GM08714 (cell line): Measurements from ENCODE around the gene OR1E2.
"Not testable (repeated sequence)": the region's sequence is repeated elsewhere in the genome, so short reads cannot be mapped to it uniquely, and the experiment has no call there.

Source experiments
- H3K4me3 ChIP-seq: fragments of 200-500 bp; sonication (Bioruptor generic); 2 replicates; pipeline ENCODE4 v1.5.1; 2014; ENCODE audit warnings: mild to moderate bottlenecking, low read length, inconsistent platforms
- ZNF274 ChIP-seq: IDR thresholded peaks from 2 replicates; pipeline ENCODE4 v1.6.1; 2012; ENCODE audit warnings: mild to moderate bottlenecking, low read depth, low read length

Gene OR1E2

GRCh38 chr17:3433741-3434140 lies at the start of gene OR1E2:
Gene OR1E2, minus strand, starts transcription at chr17:3433841. Its CDS starts 0 bp downstream, at chr17:3433841.
- no peak within 1 kb of the TSS for H3K4me3 ChIP-seq
- no peak for TF ChIP-seq ZNF274

GRCh38 chr17:3482852-3483251 lies 49.2 kb upstream of the OR1E2 start:
- TF ChIP-seq ZNF274, result no peak
- no peak overlapping the region for H3K4me3 ChIP-seq

GRCh38 chr17:3479988-3480387 lies 46.3 kb upstream of the OR1E2 start:
- no peak overlapping the region for H3K4me3 ChIP-seq
- no peak for TF ChIP-seq ZNF274

GRCh38 chr17:3475812-3476610 lies 42.4 kb upstream of the OR1E2 start, which contains the start of gene ASPA:
Gene ASPA, plus strand, starts transcription at chr17:3475997. Its CDS starts 163 bp downstream, at chr17:3476160.
- no peak for TF ChIP-seq ZNF274
- H3K4me3 ChIP-seq, result no peak within 1 kb of the TSS

GRCh38 chr17:3475251-3475685 lies 41.6 kb upstream of the OR1E2 start:
- no peak overlapping the region for H3K4me3 ChIP-seq
- no peak for TF ChIP-seq ZNF274

- H3K4me3 ChIP-seq, result no peak overlapping the region
- no peak for TF ChIP-seq ZNF274
These were observed 40.6 kb upstream of the OR1E2 start for GRCh38 chr17:3474212-3474611.

- no peak for TF ChIP-seq ZNF274
These were observed 38.5 kb upstream of the OR1E2 start for GRCh38 chr17:3472137-3472536.

GRCh38 chr17:3471599-3471998 lies 38.0 kb upstream of the OR1E2 start, which contains the start of gene SPATA22:
Gene SPATA22, minus strand, starts transcription at chr17:3471819. Its CDS starts 2,494 bp downstream, at chr17:3469325.
- H3K4me3 ChIP-seq, result no peak within 1 kb of the TSS
- no peak for TF ChIP-seq ZNF274

More at GRCh38 chr17:3472137-3472536, 38.5 kb upstream of the OR1E2 start:
- no peak overlapping the region for H3K4me3 ChIP-seq

- TF ChIP-seq ZNF274, result no peak
These were observed 35.9 kb upstream of the OR1E2 start for GRCh38 chr17:3469529-3469928.

GRCh38 chr17:3466355-3466754 lies 32.7 kb upstream of the OR1E2 start:
- H3K4me3 ChIP-seq, result not testable (repeated sequence)

More at GRCh38 chr17:3469529-3469928, 35.9 kb upstream of the OR1E2 start:
- H3K4me3 ChIP-seq, result no peak overlapping the region

- no peak overlapping the region for H3K4me3 ChIP-seq
- no peak for TF ChIP-seq ZNF274
These were observed 14.5 kb upstream of the OR1E2 start for GRCh38 chr17:3448059-3448665.

- H3K4me3 ChIP-seq, result no peak overlapping the region
- no peak for TF ChIP-seq ZNF274
These were observed 14.0 kb upstream of the OR1E2 start for GRCh38 chr17:3447625-3448024.

GRCh38 chr17:3440451-3440850 lies 6.8 kb upstream of the OR1E2 start:
- no peak for TF ChIP-seq ZNF274
- no peak overlapping the region for H3K4me3 ChIP-seq

GRCh38 chr17:3438368-3438767 lies 4.7 kb upstream of the OR1E2 start:
- TF ChIP-seq ZNF274, result no peak
- H3K4me3 ChIP-seq, result no peak overlapping the region

GRCh38 chr17:3433215-3433614 lies 426 bp downstream of the OR1E2 start:
- H3K4me3 ChIP-seq, result not testable (repeated sequence)
